Stimulated activated CD4-positive, alpha-beta T cell treated with anti-CD3 and anti-CD28 coated beads, TNF-alpha, amount 100 ng/mL, for 24 hours (primary cell): ENCODE measurements around the gene FAM3D.

Experiments used
- DNase-seq, 3 experiments: peaks; one replicate each; pipeline ENCODE4 v3.0.0-alpha.2; 2020; ENCODE audit warnings: low read depth in 3 of 3

Gene FAM3D

DNA sequence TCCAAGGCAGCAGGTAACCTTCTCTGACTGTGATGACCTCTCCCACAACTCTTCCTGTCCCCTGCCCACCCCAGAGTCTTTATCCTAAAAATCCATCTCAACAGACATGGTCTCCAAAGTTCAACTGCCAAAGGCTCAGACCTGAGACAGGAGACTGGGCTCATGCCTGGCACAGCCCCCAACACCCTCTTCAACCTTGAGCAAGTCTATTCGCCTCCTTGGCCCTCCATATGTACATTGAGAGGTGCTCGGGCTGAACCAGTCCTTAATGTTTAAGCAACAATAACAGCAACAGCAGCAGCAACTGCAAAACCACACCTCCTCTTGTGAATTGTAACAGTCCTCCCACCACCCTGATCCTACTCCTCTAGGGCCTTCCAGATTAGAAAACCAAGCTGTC lies 9.9 kb downstream of the FAM3D start:
- no peak for DNase-seq

DNA sequence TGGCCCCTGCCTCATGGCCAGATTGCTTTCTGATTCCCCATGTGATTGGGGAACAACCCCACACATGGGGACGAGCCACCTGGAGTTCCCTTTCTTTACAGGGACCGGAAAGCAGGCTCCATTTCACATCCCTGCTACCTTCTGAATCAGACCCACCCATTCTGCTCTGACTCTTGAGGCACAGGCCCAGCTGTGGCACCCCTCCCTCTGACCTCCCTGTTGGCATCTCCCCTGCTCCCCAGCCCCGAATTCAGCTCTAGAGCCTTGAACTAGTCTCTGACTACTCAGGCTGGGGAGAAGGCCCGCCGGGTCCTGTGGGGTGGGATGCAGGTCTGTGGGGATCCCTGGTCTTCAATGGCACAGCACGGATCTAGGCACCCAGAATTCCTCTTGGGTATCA lies 12.1 kb downstream of the FAM3D start:
- DNase-seq, result no peak

DNA sequence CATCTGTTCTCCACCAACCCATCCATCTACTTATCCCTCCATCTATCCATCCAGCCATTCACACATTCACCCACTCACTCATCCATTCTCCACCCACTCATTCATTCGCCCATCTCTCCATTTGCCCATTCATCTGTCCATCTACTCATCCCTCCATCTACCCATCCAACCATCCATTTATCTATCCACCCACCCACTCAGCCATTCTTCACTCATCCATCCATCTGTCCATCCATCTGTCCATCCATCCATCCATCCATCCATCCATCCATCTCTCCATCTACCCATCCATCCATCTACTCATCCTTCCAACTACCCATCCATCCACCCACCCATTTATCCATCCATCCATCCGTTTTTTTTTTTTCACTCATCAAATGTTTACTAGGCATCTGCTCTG lies 13.9 kb downstream of the FAM3D start:
- DNase-seq, result no peak

DNA sequence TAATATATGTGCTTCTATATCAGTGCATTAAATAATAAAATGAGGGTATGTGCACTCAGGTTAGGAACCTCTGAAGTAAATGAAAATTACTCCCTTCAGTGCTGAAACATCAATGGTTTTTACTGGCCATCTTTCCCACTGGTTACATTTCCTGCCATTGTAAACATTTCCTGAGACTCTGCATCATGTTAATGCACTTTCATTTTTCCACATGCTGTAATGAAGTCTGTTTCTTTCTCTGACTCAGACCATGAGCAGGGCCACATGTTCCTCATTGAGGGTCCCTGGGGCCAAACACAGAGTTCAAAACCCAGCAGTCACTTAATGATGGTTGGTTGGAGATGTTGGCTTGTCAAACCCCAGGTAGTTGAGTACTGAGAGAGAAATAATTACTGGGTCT lies 15.3 kb downstream of the FAM3D start:
- DNase-seq, result no peak

DNA sequence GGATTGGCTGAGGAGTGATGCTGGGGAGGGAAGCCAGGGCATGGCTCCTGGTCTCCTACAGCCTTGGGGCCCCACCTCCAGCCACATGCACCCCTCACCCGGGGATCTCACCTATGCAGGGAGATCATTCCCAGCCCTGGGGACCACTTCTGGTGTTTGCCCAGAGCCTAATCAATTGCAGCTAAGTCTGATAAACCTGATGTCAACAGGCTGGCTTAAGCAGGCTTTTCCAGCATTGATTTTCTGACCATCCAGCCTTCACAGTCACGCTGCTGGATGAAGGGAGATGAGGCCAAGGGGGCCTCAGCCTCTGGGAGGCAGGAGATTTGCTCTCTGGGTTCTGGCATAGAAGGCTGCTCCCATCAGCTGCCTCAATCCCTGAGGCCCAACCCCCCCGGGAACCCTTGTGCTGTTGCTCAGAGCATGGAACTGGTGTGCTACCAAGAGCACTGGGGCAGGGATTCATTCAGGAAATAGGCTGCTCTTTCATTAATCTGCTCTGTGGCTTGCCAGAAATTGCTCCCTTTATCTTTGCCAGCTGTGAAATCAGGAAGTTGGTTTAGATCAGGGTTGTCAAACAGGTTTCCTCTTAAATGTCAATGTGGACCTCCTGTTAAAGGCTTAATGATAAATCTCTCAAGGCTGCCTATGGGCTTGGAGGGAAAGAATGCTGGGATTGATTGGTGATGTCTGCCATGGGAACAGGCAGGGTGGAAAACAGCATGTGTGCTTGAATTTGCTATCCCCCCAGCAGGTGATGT lies 19.0 kb downstream of the FAM3D start:
- no peak for DNase-seq

DNA sequence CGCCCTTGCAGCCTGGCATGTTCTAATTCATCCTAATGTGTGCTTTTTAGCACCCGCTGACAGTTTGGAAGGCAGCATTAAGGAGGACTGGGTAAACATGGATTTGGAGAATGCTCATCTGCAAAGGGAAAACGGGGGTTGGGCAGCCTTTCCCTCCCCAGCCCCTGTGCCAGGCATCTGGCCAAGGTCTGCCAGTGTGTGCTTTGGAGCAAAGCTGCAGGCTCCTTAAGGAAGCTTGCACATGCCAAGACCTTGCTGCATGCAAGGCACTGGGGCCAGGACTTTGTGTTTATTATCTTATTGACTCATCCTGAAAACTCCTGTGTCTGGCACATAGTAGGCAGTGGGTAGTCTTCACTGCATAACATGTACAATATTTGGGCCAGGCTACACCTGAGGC lies 20.1 kb downstream of the FAM3D start:
- no peak for DNase-seq

DNA sequence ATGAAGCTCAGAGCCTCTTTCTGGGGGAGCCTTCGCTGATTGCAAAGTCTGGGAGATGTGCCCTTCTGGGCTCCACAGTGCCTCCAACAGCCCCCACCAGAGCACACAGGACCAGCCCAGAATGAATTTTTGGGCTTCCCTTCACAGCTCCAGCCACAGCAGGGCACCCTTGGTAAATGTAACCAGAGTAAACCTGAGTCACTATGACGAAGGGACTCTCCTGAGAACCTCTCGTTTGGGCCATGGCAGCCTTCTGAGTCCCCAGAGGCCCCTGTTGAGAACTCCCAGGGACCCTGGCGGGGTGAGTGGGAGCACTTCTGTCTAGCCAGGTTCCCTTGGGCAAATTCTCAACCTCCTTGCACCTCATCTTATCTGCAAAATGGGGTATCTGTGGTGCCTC lies 20.8 kb downstream of the FAM3D start:
- DNase-seq, result no peak

DNA sequence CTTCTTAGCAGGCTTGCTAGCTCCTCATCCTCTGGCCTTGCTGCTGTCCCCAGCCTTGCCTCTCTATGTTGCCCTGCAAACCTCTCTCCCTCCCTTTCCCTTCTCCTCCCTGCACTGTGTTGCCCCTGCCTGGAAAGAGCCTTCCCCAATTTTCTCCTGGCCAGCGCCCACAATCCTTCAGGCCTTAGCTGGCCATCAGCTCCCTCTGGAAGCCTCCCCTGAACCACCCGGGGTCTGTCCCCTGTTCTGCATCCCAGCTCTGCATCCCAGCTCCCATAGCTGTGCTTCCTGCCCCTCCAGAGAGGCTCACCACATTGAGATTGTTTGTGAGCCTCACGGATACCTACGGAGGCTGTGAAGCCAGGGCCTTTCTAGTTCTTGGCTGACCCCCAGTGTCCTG lies 23.7 kb downstream of the FAM3D start:
- DNase-seq, result no peak

DNA sequence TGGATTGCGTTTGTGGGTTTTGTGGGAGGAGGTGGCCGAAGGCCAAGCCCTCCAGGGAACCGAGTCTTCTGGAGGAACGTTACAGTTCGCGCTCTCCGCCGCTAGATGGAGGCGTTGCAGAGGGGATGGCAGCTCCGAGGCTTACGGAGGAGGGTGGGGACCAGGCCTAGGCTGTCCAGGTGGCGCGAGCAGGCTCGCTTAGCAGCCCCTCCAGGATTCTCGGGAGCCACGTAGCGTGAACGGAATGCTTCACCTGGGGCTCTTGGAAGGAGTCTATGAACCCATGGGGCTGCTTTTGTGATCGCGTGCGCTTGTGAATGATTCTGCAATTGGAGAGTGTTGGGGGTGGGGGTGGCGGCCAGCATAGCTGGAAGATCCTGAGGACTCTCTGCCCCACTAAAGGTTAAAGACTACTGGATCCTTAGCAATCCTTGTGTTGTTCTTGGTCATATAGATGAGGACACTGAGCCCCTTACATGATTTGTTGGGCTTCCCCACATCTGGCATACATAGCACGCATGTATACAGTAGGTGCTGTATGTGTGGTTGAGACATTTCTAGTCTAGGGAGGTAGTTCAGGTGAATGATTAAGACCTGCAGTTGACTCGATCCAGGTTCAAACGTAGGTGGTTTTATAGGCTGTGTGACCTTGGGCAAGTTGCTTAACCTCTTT lies 25.7 kb downstream of the FAM3D start:
- peak; percentile 20 to 62 (median 32) for DNase-seq

DNA sequence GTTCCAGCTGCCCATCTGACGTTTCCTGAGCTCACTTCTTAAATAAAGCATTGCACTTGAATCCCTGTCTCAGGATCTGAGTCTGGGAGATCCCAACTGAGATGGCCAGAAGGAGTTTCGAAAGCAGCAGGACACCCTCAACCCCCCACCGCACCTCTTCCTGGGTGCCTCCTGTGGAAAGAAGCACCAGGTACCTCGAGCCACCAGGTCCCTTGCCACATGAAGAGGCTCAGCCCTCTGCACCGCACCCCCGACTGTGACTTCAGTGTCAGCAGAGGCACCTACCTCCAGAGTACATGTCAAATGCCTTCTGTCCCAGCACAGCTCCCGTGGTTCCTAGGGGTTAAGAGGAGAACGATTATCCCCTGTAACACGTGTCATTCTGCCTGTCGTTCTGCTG lies 26.7 kb downstream of the FAM3D start:
- DNase-seq, result no peak

DNA sequence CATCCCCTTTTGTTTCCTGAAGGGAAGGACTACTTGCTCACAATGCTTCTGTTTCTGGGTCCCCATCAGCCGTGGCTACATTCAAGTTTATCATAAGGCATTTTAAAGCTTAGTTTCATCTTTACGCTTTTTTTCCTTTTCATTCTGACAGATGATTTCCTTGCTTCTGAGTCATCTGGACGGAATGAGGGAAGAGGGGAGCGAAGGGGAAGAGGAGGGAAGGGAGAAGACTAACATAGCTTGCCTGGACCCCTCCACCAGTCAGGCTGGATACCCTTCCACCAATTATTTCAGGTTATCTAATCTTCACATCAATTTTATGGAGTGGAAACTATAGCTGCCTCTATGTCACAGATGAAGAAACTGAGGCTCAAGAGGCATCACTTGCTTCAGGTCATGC lies 27.6 kb downstream of the FAM3D start:
- DNase-seq, result no peak

DNA sequence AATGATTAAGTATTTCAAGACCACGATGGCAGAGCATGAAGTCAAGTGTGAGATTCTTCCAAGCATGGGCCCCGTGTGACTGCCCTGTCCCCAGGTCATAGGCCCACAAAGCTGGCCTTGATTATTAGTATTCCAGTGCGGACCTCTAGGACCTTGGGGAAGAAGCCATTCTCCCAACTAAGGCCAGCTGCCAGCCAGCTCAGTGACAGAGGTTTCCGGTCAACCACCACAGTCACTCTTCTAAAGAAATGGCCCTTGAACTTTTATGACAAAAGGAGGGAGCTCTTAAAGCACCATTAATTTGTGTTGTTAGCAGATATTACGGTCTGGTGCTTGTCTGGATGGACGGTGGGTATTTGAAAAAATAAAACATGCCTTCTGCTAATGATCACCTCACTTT lies 28.0 kb downstream of the FAM3D start:
- no peak for DNase-seq

DNA sequence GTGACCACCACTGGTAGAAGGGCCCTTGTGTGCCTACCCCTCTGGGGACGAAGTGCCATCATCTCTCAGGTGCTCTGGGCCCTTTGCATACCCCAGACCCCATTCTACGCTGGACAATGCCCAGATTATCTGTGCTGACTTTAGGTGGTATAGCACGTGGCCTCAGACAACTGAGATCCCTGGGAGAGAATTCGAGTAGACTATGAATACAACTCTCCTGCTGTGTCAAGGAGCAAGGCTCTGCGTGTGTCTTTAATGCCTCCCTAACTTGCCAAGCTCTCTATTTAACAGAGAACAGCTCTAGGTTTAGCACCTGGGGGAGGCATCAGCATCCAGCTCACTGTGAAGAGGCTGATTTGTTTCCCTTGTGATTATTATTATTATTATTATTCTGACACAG lies 29.1 kb downstream of the FAM3D start:
- no peak for DNase-seq

DNA sequence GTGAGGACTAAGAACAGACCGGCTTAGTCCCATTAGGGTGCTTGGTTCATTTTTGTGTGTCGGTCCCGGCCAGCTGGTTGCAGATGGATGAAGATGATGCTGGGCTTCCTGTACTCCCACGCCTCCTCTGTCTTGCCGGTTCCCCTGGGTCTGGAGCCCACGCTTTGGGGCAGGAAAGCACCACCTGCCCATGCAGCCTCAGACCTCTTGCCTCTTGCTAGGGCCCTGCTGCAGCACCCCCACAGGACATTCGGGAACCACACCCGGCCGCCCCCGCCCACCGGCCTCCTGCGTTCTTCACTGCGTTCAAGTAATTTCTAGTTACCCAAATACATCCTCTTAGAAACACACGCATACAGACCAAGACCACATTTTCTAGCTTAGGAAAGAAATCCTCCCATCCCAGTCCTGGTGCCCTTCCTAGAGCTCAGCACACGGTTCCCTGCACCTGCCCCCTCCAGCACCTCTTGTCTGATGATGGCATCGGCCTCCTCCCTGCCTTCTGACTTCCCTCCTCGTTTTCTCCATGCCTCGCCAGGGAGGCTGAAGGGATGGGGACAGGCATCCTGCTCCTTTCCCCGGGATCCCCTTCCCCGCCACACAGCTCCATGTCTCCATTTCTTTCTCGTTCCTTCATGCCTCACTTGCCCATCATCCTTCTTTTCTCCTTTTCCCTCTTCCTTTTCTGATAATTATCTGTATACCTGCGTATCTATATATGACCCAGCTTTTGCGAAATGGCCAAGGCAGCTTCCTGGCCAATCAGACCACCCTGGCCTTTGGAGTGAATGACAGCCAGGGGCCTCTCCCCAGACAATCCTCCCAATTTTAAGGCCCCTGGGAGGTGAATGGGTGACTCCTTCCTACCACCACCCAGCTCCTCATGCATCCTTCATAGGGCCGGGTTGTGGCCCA lies 30.9 kb downstream of the FAM3D start:
- DNase-seq, result no peak

DNA sequence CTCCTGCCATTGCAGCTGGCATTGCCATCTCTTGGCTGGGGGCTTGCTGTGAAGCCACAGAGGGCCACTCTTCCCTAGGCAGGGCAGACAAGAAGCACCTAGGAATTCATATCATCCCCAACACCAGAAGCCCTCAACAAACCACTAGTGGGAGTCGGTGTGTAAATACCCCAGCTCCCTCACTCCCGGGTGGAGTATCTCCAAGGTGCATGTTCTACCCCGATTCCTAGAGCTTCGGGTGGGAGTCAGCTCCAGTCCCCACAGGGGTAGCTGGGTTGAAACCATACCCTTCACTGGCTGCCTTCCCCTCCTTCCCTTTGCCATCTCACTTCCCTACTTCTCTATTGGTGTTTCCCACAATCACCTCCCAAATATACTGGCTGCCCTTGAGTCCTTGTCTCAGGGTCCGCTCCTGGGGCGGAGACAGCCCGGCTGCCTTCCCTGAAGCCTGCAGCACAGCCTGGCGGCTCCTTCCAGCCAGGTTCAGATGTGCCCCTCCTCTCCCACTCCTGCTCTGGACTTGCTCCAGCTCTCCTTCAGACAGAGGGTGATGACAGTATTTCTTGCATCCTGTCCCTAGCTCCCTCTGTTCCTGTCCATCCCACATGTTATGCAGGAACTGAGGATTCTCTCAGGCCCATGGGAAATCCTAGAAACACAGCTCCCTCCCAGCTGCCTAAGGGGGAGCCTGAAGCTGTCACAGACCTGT lies 33.3 kb downstream of the FAM3D start:
- DNase-seq, result no peak

DNA sequence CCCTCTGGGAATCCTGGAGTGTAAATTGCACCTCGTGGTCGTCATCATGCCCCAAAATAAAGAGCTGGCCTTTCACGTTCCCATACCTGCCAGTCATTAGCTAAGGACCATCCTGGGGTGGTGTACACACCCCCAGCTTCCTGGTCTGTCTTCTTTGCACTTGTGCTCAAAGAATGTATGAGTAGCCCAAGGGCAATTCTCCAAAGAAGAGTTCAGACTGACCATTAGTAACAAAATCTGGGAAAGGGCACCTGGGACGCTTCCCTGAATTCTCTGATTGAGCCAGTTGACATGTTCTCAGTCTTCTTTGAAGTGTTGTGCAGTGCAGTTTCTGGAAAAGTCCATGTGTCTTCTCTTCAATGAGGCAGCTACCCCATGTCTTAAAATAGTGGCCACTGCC lies 34.8 kb downstream of the FAM3D start:
- DNase-seq, result no peak

DNA sequence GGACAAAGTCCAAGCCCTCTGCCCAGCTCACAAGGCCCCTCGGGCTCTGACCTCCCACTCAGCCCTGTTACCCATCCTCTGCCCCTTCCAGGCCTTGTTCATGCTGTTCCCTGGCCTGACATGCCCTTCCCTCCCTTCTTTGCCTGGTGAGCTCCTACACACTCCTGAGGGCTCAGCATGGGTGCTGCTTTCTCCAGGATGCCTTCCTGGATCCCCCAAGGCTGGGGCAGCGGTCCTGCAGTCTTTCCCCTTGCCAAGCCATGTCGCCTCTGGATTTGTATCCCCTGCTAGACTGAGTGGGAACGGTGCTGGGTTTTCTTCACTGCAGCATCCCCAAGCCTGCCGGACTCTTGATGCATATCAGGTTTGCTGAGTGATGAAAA lies 35.9 kb downstream of the FAM3D start:
- DNase-seq, result no peak

DNA sequence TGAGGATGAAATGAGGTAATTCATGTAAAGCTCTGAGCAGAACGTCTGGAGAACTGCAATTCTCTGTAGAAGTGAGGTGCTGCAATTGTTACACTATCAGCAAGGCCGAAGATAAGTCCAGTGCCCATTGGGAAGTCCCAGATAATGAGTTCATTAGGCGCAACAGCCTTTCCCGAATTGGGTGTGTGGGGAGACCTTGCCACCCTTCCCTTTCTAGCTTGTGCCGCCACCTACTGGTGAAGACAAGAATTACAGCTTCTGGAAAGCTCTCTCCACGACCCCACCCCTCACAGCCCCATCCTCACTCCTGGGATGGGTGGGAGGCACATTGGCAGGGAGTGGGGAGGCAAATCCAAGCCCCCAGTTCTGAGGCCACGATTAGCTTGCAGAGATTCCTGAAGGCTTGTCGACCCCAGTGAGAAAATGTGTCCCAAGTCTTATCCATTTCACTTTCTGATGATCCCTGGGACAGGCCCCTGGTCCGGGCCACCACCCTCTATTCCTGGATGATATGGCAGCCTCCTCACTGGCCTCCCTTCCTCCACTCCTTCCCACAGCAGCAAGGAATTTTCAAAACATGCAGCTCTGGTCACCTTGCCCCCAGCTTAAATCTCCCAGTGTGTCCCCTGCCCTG lies 36.4 kb downstream of the FAM3D start:
- peak; percentile 28 to 52 (median 49) for DNase-seq

DNA sequence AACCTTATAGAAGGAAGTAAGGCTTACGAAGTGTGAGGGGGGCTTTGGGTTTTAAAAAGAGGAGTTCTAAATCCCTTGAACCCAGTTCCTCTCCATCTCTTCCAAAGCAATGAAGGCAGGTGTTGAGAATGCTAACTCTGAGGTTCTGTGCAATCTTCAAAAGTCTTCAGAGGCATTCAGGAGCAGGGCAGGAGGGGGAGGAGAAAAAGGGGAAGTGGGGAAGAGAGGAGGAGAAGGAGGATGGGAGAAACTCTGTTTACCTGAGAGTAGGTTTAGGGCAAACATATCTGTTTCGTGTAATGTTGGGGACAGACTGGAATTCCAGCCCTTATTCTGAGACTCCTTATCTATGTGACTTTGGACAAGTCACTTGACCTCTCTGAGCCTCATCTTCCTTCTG lies 36.9 kb downstream of the FAM3D start:
- no peak for DNase-seq

DNA sequence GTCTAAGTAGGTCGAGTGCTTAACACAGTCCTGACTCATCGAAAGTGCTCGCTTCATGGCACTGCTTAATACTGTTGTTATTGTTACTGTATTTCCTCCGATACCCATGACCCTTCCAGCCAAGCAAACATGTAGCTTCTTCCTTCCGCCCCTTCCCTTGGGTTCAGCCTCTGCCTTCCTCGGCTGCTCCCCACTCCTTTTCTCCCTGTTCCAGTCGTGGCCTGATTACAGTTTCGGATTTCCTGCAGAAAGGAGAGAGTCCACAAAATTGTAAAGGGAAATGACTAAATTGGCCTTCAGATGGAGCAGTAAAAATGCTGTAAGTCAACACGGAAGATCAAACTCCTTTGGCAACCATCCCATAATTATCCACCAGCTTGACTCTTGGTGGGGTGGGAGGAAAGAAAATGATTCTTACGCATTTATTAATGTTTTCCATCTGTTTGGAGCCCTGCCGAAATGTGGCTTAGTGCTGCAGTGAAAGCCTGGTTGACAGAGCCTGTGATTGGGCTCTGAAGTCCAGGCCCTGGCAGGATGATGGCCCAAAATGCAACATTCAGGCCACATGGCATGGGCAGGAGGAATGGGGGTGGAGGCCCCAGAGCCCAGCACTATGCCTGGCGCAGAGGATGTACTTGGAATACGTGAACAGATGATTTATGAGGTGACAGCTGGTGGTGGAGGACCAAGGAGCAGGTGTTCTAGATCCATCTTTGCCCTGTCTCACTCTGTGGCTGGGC lies 37.6 kb downstream of the FAM3D start:
- no peak for DNase-seq

DNA sequence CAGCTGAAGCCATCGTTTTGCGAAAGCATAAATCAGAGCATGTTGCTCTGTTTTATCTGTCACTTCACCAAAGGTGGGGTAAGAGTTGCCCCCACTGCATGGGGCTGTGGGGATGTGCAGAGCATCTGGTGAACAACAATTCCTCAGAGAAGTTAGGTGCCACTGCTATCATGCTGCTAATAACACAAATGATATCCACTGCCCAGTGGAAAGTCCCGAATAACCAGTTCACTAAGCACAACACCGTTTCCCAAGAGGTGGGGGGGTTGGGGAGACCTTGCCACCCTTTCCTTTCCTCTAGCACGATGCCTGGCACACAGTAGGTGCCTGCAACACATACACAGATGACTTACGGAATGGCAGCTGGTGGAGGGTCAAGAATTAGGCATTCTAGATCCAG lies 38.6 kb downstream of the FAM3D start:
- no peak for DNase-seq
